Fibroblast of the aortic adventitia (primary cell): ENCODE data around the gene GCNT2. TPM values are rescaled to one million over a fixed set of nuclear protein-coding genes. Genes with fewer than 3 reads are reported as not detected.

Experiments used
- DNase-seq: peaks from one replicate; pipeline ENCODE4 v3.0.0-alpha.2; 2010; ENCODE audit warnings: low read depth
- H3K4me3 ChIP-seq: 2 replicates; pipeline ENCODE4 v1.5.1; 2011; ENCODE audit warnings: low read depth, mild to moderate bottlenecking, control low read depth, low read length, moderate library complexity
- small RNA-seq: library from RNA; depleted of rRNA; stranded (forward); fragments of <200 nt; gene quantifications from one replicate; pipeline ENCODE3, GENCODE V24; 2012
- total RNA-seq: library from RNA; depleted of rRNA; stranded (reverse); fragments of >200 nt; gene quantifications from 2 replicates; pipeline ENCODE4 v1.2.3, GENCODE V29; 2012; ENCODE audit warnings: low replicate concordance
- TF ChIP-seq, protein P1 (sequence below): IDR thresholded peaks from 2 replicates; pipeline ENCODE4 v1.5.1; 2011; ENCODE audit warnings: mild to moderate bottlenecking, low read length, control low read depth, inconsistent platforms; ENCODE audit not compliant: insufficient read depth

The GCNT2 gene
- total RNA-seq, 1 donor = 2.5 TPM

GRCh38 chr6:10676403-10676802, 155.3 kb downstream of the GCNT2 start:
- H3K4me3 ChIP-seq = no peak overlapping the region
- TF ChIP-seq, protein P1, sequence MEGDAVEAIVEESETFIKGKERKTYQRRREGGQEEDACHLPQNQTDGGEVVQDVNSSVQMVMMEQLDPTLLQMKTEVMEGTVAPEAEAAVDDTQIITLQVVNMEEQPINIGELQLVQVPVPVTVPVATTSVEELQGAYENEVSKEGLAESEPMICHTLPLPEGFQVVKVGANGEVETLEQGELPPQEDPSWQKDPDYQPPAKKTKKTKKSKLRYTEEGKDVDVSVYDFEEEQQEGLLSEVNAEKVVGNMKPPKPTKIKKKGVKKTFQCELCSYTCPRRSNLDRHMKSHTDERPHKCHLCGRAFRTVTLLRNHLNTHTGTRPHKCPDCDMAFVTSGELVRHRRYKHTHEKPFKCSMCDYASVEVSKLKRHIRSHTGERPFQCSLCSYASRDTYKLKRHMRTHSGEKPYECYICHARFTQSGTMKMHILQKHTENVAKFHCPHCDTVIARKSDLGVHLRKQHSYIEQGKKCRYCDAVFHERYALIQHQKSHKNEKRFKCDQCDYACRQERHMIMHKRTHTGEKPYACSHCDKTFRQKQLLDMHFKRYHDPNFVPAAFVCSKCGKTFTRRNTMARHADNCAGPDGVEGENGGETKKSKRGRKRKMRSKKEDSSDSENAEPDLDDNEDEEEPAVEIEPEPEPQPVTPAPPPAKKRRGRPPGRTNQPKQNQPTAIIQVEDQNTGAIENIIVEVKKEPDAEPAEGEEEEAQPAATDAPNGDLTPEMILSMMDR = no peak
- DNase-seq = no peak

- DNase-seq = no peak
- no peak overlapping the region for H3K4me3 ChIP-seq
- TF ChIP-seq, protein P1 = no peak
Observed at GRCh38 chr6:10678456-10678855, 157.3 kb downstream of the GCNT2 start.

Small RNAs within 50 kb of the gene (small RNA-seq; reads per million reads assigned to genes)
- not detected for gene RF00019

Other genes starting within 250 kb of the GCNT2 start
- gene TFAP2A, start 106.3 kb upstream of the GCNT2 start, total RNA-seq = 1.4 TPM in 1 of 2 replicates, not detected in the other
- 0.27 TPM in 1 of 2 replicates, not detected in the other for gene C6orf52, start 173.3 kb downstream of the GCNT2 start, total RNA-seq
- gene PAK1IP1, start 173.6 kb downstream of the GCNT2 start, total RNA-seq = 28.0 and 30.1 TPM in 2 replicates
- gene TMEM14C, start 201.7 kb downstream of the GCNT2 start, total RNA-seq = 46.4 and 156 TPM in 2 replicates
- gene TMEM14B, start 226.5 kb downstream of the GCNT2 start, total RNA-seq = 98.1 and 99.3 TPM in 2 replicates